IMR-90 (cell line): ENCODE measurements around the gene CDKAL1. TPM values are rescaled to one million over a fixed set of nuclear protein-coding genes. Genes with fewer than 3 reads are reported as not detected.

Experiments
- ATAC-seq: fragments of 200-7000 bp; cut with Tn5 transposase; 2 replicates; pipeline ENCODE4 v1.9.1; 2020; ENCODE audit warnings: low read depth, mild to moderate bottlenecking, moderate library complexity
- BruUV-seq: library from RNA; stranded (reverse); fragments of 400-500 nt; replicated peaks from 2 replicates; lab custom pipeline; 2021; lab: Mats Ljungman, UMichigan
- CTCF ChIA-PET: fragments of 300-600 bp; formaldehyde crosslinking; extraction: SDS; loops from one replicate; lab custom pipeline; 2021; ENCODE audit warnings: antibody characterized with exemption; lab: Yijun Ruan, JAX
- POLR2A ChIA-PET: fragments of 300-600 bp; sonication (Branson Sonifier 250); formaldehyde crosslinking; loops from one replicate; lab custom pipeline; 2022; ENCODE audit warnings: antibody characterized with exemption; ENCODE audit not compliant: unreplicated experiment; lab: Charles Lee
- DNase-seq: peaks from one replicate; pipeline ENCODE4 v3.0.0; 2013
- H2AFZ ChIP-seq: replicated peaks from 2 replicates; pipeline ENCODE3; 2013; ENCODE audit warnings: low read length, mild to moderate bottlenecking; ENCODE audit not compliant: poor library complexity
- H2AK5ac ChIP-seq: 2 replicates; pipeline ENCODE4 v1.6.1; 2013; ENCODE audit warnings: low read depth, low read length, inconsistent platforms
- H2AK9ac ChIP-seq: replicated peaks from 2 replicates; pipeline ENCODE3; 2013; ENCODE audit warnings: mild to moderate bottlenecking, low read depth, low read length, moderate library complexity; ENCODE audit not compliant: poor library complexity
- H2BK120ac ChIP-seq: 2 replicates; pipeline ENCODE4 v1.6.1; 2013; ENCODE audit warnings: low read depth, low read length, inconsistent platforms
- H2BK15ac ChIP-seq: 3 replicates; pipeline ENCODE4 v1.6.1; 2013; ENCODE audit warnings: low read depth, low read length, inconsistent platforms
- H2BK20ac ChIP-seq: 2 replicates; pipeline ENCODE4 v1.6.1; 2013; ENCODE audit warnings: low read depth, mild to moderate bottlenecking, inconsistent platforms, low read length, moderate library complexity
- H2BK5ac ChIP-seq: 2 replicates; pipeline ENCODE4 v1.6.1; 2013; ENCODE audit warnings: mild to moderate bottlenecking, low read depth, low read length, inconsistent platforms; ENCODE audit not compliant: poor library complexity, severe bottlenecking
- H3K14ac ChIP-seq: replicated peaks from 2 replicates; pipeline ENCODE4 v1.6.1; 2013; ENCODE audit warnings: low read depth, low read length, inconsistent platforms
- H3K18ac ChIP-seq: 2 replicates; pipeline ENCODE4 v1.6.1; 2013; ENCODE audit warnings: low read depth, low read length, control low read depth
- H3K23ac ChIP-seq: 2 replicates; pipeline ENCODE4 v1.6.1; 2013; ENCODE audit warnings: low read depth, low read length, inconsistent platforms
- H3K27ac ChIP-seq: 2 replicates; pipeline ENCODE4 v1.5.1; 2013; ENCODE audit warnings: mild to moderate bottlenecking, control low read depth, low read length; ENCODE audit not compliant: insufficient read depth
- H3K27me3 ChIP-seq: 2 replicates; pipeline ENCODE4 v1.6.1; 2013; ENCODE audit warnings: low read length; ENCODE audit not compliant: control insufficient read depth, insufficient read depth
- H3K36me3 ChIP-seq: 2 replicates; pipeline ENCODE4 v1.6.1; 2013; ENCODE audit warnings: low read length, mixed read lengths; ENCODE audit not compliant: control insufficient read depth, insufficient read depth
- H3K4ac ChIP-seq: 2 replicates; pipeline ENCODE4 v1.6.1; 2013; ENCODE audit warnings: low read depth, low read length, inconsistent platforms
- H3K4me1 ChIP-seq: 2 replicates; pipeline ENCODE4 v1.6.1; 2013; ENCODE audit warnings: low read length, mixed read lengths; ENCODE audit not compliant: control insufficient read depth, insufficient read depth
- H3K4me2 ChIP-seq: 2 replicates; pipeline ENCODE4 v1.6.1; 2013; ENCODE audit warnings: low read depth, mild to moderate bottlenecking, control low read depth, low read length, moderate library complexity
- H3K4me3 ChIP-seq: 2 replicates; pipeline ENCODE4 v1.5.1; 2013; ENCODE audit warnings: low read depth, mild to moderate bottlenecking, control low read depth, low read length, moderate library complexity; ENCODE audit not compliant: insufficient read depth
- H3K56ac ChIP-seq: 2 replicates; pipeline ENCODE4 v1.6.1; 2013; ENCODE audit warnings: low read length, inconsistent platforms; ENCODE audit not compliant: insufficient read depth; ENCODE audit errors: extremely low read depth
- H3K79me1 ChIP-seq, 2 experiments: 2 replicates each; pipeline ENCODE4 v1.6.1; 2013; ENCODE audit warnings: low read length in 2 of 2, inconsistent platforms in 1 of 2, low read depth in 1 of 2
- H3K9ac ChIP-seq: 2 replicates; pipeline ENCODE4 v1.6.1; 2013; ENCODE audit warnings: low read depth, low read length, control low read depth
- H3K9me1 ChIP-seq: 2 replicates; pipeline ENCODE4 v1.6.1; 2013; ENCODE audit warnings: low read length, inconsistent platforms; ENCODE audit not compliant: insufficient read depth
- H3K9me3 ChIP-seq: 2 replicates; pipeline ENCODE4 v1.6.1; 2013; ENCODE audit warnings: low read length; ENCODE audit not compliant: control insufficient read depth, insufficient read depth
- H4K20me1 ChIP-seq: 2 replicates; pipeline ENCODE4 v1.6.1; 2013; ENCODE audit warnings: low read length, inconsistent platforms; ENCODE audit not compliant: insufficient read depth
- H4K5ac ChIP-seq: 2 replicates; pipeline ENCODE4 v1.6.1; 2013; ENCODE audit warnings: mild to moderate bottlenecking, low read depth, low read length, control low read depth
- H4K8ac ChIP-seq, 2 experiments: 2 replicates each; pipeline ENCODE4 v1.6.1; 2013; ENCODE audit warnings: low read depth in 2 of 2, low read length in 2 of 2, control low read depth in 1 of 2, inconsistent platforms in 1 of 2
- H4K91ac ChIP-seq: 2 replicates; pipeline ENCODE4 v1.6.1; 2013; ENCODE audit warnings: low read depth, low read length, inconsistent platforms; ENCODE audit not compliant: insufficient read depth
- BHLHE40 ChIP-seq: fragments of 150-350 bp; IDR thresholded peaks from 2 replicates; pipeline ENCODE4 v1.6.1; 2016; ENCODE audit warnings: mild to moderate bottlenecking, low read depth, low read length
- RAD21 ChIP-seq: IDR thresholded peaks from 2 replicates; pipeline ENCODE4 v1.6.1; 2012; ENCODE audit warnings: low read length, improper control_type of control experiment
- USF2 ChIP-seq: fragments of 150-350 bp; IDR thresholded peaks from 2 replicates; pipeline ENCODE4 v1.6.1; 2017; ENCODE audit warnings: mild to moderate bottlenecking, antibody characterized with exemption, low read length, low read depth
- WGBS, 2 experiments: methylation state at CpG; one replicate each; pipeline versions ENCODE4 v1.1.5 to v1.1.7; 2013; ENCODE audit warnings: missing lambda C conversion rate in 2 of 2; ENCODE audit not compliant: insufficient read length in 1 of 2; ENCODE audit errors: extremely low coverage in 2 of 2; 5-methylcytosine and 5-hydroxymethylcytosine counted together
- dilution Hi-C: fragments of 300-500 bp; cut with HindIII; formaldehyde crosslinking; loops from one replicate; pipeline ENCODE4 v1.14.3; 2018; ENCODE audit warnings: low sequenced_read_pairs; ENCODE audit not compliant: unreplicated experiment
- in situ Hi-C: fragments of 300-500 bp; cut with MboI; formaldehyde crosslinking; loops from 3 replicates; pipeline ENCODE4 v1.14.3; 2019; ENCODE audit warnings: low sequenced_read_pairs, inconsistent platforms, mixed read lengths
- intact Hi-C: fragments of 100-400 bp; cut with micrococcal nuclease; formaldehyde crosslinking; loops from 2 replicates; pipeline ENCODE4 v1.10.0; 2022
- polyA plus RNA-seq, 3 experiments: library from polyadenylated mRNA; depleted of rRNA; stranded (reverse); fragments of >200 nt; gene quantifications; 2 replicates each; pipeline ENCODE4 v1.2.3, GENCODE V29; 2012; ENCODE audit warnings: low replicate concordance in 1 of 3
- total RNA-seq: library from RNA; depleted of rRNA; stranded (reverse); fragments of >200 nt; gene quantifications from 2 replicates; pipeline ENCODE4 v1.2.3, GENCODE V29; 2012

Gene CDKAL1
- total and polyA plus RNA-seq, 2 of the 4 experiments (the other 2 are of a cell fraction): 3.7 to 13.1 TPM

DNA sequence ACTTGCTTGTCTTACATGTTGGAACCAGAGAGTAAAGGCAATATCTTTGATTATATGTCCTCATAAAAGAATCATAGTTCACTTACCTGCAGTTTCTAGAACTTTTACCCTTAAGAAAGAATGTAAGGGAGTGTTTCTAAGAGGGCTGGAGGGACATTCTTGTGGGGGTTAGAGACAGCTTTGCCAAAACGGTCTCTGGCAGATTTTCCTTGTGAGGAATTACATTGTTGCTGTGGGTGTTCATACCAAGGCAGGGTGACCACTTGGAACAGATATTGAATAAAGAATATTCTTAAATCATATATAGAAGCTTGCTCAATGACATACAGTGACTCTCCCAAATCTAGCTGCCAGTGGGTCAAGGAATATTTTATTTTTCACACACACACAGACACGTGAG lies 541.7 kb downstream of the CDKAL1 start:
- Histone ChIP-seq H2BK20ac (no peak overlapping the region), H3K18ac (no peak overlapping the region), H2AFZ (no peak overlapping the region), H2BK120ac (no peak overlapping the region), H2AK9ac (no peak overlapping the region), H3K27ac (no peak overlapping the region), H3K9me3 (no peaks in the 10 kb centered on the region), H4K8ac (no peak overlapping the region), H3K4me2 (no peak overlapping the region), H2BK15ac (no peak overlapping the region), H2AK5ac (no peak overlapping the region), H4K91ac (no peak overlapping the region), H3K14ac (no peak overlapping the region), H3K36me3 (no peaks in the 10 kb centered on the region), H3K9ac (no peak overlapping the region), H3K79me1 (no peaks in the 10 kb centered on the region), H4K5ac (no peak overlapping the region), H4K20me1 (no peaks in the 10 kb centered on the region), H2BK5ac (no peak overlapping the region), H3K4me1 (no peaks in the 10 kb centered on the region), H3K27me3 (no peaks in the 10 kb centered on the region), H3K23ac (no peak overlapping the region), H3K56ac (no peak overlapping the region), H3K4ac (no peak overlapping the region), H3K4me3 (no peak overlapping the region), H3K9me1 (no peaks in the 10 kb centered on the region)
- dilution Hi-C loops: no loop called here
- BruUV-seq: no TSS peak
- no peak for DNase-seq
- no peak for TF ChIP-seq USF2
- TF ChIP-seq RAD21: no peak
- TF ChIP-seq BHLHE40: no peak
- intact Hi-C loops: no loop called here
- no CpG with 5 or more reads among the region's 2 CpGs for WGBS, 2 experiments
- in situ Hi-C loops: no loop called here
- POLR2A ChIA-PET: no interaction called here
- ATAC-seq: no peak
- CTCF ChIA-PET: interaction anchor here (0.6 kb wide), 1 partner anchor 218 kb away, joined by 3 read pairs; no protein-coding TSS in a partner anchor
